ENCODE results near the gene IRF7.

DNA sequence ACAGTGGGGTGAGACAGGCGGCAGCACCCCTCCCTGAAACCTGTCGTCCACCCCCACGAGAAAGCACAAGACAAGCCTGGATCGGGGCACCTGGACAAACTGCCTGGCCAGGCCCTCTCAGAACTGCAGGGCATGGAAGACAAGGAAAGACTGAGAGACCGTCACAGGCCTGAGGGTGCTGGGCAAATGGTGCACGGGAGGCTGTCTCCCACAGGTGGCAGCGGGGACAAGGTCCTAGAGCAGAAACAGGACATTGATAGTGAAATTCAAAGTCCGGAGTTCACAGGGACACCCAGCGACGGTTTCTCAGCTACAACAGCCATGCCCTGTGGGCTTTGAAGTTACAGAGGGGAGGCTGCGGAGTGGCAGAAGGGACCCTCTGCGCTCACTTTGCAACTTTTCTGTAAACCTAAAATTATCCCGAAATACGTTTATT lies 42.0 kb upstream of the IRF7 start:
- TF ChIP-seq, protein P1, sequence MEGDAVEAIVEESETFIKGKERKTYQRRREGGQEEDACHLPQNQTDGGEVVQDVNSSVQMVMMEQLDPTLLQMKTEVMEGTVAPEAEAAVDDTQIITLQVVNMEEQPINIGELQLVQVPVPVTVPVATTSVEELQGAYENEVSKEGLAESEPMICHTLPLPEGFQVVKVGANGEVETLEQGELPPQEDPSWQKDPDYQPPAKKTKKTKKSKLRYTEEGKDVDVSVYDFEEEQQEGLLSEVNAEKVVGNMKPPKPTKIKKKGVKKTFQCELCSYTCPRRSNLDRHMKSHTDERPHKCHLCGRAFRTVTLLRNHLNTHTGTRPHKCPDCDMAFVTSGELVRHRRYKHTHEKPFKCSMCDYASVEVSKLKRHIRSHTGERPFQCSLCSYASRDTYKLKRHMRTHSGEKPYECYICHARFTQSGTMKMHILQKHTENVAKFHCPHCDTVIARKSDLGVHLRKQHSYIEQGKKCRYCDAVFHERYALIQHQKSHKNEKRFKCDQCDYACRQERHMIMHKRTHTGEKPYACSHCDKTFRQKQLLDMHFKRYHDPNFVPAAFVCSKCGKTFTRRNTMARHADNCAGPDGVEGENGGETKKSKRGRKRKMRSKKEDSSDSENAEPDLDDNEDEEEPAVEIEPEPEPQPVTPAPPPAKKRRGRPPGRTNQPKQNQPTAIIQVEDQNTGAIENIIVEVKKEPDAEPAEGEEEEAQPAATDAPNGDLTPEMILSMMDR (IDR thresholded peaks at IDR 0.05; ENCODE audit: low read depth, low read length) = no peak
- no peak for TF ChIP-seq EZH2phosphoT487 (IDR thresholded peaks at IDR 0.05; ENCODE audit: low read depth)
